Sigmoid colon (tissue), 4 donors: ENCODE results near the gene ERVW-1.

Experiments
- CTCF ChIP-seq, 4 experiments: fragments of 450-650 bp in 3 of 4; fragments of 200-600 bp in 1 of 4; IDR thresholded peaks; one replicate each; pipeline ENCODE4 v1.5.1; 2016 to 2019; ENCODE audit warnings: antibody characterized with exemption in 4 of 4, mild to moderate bottlenecking in 3 of 4, moderate library complexity in 2 of 4
- EP300 ChIP-seq, 4 donors: sonication (generic); formaldehyde crosslinking; IDR thresholded peaks; one replicate each; pipeline ENCODE4 v1.6.1; 2017; ENCODE audit warnings: antibody characterized with exemption in 4 of 4
- POLR2A ChIP-seq, 2 donors: fragments of 450-650 bp; IDR thresholded peaks; one replicate each; pipeline ENCODE4 v1.6.1; 2016; ENCODE audit warnings: antibody characterized with exemption in 2 of 2, mild to moderate bottlenecking in 2 of 2, moderate library complexity in 2 of 2
- POLR2AphosphoS5 ChIP-seq, 4 donors: sonication (generic); formaldehyde crosslinking; IDR thresholded peaks; one replicate each; pipeline ENCODE4 v1.6.1; 2017; ENCODE audit warnings: antibody characterized with exemption in 4 of 4

GRCh38 chr7:92422926-92423325 lies 54.8 kb downstream of the ERVW-1 start:
- no peak for TF ChIP-seq POLR2AphosphoS5 (IDR thresholded peaks at IDR 0.05)
- no peak for TF ChIP-seq CTCF (IDR thresholded peaks at IDR 0.05)
- TF ChIP-seq POLR2A (IDR thresholded peaks at IDR 0.05): no peak
- no peak for TF ChIP-seq EP300 (IDR thresholded peaks at IDR 0.05)
